ENCODE data around the gene LARP4.
"Not testable (repeated sequence)": the region's sequence is repeated elsewhere in the genome, so short reads cannot be mapped to it uniquely, and the experiment has no call there.

The LARP4 gene

GRCh38 chr12:50401500-50402081 is 906 bp downstream of the LARP4 start:
- DNase-seq (ENCODE audit: low spot score) = peak; percentile 41

- no peak for DNase-seq (ENCODE audit: low spot score)
Observed at GRCh38 chr12:50402264-50403000, 1.7 kb downstream of the LARP4 start.

DNA sequence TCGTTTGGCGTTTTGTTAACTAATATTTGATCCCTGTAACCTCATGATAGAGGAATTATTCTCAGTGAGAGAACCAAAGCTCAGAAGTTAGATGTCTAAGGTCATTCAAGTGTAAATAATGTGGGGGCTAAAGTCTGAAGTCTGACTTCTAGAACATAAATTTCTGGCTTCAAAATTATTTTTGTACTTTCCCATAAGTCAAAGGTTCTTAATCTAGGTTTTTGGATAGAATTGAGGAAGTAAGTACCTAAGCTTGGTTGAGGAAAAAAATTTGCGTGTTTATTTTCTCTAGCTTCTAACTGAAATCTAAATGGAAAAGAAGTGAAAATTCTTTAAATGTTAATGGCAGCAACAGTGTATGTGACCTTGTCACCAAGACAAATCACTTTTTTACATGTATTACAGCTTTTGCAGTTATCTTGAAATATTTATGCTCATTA is 2.3 kb downstream of the LARP4 start:
- DNase-seq (ENCODE audit: low spot score) = peak; percentile 18

DNA sequence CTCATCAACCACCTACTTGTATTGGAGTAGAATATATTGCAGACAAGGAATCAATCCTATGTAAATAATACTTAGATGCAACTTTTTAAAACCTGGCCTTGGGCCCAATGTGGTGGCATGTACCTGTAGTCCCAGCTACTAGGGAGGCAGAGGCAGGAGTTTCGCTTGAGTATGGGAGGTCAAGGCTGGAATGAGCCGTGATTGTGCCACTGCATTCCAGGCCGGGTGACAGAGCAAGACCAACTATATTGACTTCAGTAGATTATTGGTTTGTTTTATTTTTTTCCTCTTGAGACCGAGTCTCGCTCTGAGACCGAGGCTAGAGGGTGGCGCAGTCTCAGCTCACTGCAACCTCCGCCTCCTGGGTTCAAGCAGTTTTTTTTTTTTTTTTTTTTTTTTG is 3.6 kb downstream of the LARP4 start:
- DNase-seq (ENCODE audit: low spot score) = no peak

DNA sequence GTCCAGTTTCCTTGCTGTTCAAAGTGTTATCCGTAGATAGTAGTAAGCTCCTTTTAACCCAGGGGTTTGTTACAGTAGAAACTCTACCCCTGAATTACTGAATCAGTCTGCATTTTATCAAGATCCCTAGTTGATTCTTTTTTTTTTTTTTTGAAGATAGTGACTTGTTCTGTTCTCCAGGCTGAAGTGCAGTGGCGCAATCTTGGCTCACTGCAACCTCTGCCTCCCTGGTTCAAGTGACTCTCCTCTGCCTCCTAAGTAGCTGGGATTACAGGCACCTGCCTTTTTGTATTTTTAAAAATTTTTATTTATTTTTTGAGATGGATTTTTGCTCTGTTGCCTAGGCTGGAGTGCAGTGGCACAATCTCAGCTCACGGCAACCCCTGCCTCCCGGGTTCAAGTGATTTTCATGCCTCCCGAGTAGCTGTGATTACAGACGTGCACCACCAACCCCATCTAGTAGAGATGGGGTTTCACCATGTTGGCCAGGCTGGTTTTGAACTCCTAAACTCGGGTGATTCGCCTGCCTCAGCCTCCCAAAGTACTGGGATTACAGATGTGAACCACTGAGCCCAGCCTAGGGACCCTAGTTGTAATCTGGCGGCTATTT is 10.5 kb downstream of the LARP4 start:
- DNase-seq (ENCODE audit: low spot score) = no peak

DNA sequence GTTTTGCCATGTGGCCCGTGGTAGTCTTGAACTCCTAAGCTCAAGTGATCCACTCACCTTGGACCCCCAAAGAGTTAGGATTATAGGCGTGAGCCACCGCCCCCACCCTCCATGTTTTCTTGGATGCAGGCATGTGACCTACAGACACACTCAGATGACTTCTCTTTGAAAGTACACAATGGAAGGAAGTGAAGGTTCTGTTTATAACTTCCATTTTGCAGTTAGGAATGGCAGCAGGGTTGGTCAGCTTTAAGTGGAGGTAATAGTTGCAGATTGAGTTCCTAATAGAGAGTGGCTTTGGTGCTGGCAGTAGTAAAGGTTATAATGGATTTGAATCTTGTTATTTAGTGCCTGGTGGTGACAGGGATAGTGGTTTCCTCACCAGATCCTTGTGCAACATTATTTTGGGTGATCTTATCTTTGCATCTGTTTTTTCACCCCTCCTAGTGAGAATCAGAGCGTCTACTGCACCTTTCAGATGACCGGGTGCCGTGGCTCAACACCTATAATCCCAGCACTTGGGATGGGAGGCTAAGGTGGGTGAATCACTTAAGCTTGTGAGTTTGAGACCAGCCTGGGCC is 15.3 kb downstream of the LARP4 start:
- no peak for DNase-seq (ENCODE audit: low spot score)

GRCh38 chr12:50419112-50419909 is 18.6 kb downstream of the LARP4 start:
- DNase-seq (ENCODE audit: low spot score) = no peak

- DNase-seq (ENCODE audit: low spot score) = not testable (repeated sequence)
Observed at GRCh38 chr12:50422855-50423254, 22.2 kb downstream of the LARP4 start.

DNA sequence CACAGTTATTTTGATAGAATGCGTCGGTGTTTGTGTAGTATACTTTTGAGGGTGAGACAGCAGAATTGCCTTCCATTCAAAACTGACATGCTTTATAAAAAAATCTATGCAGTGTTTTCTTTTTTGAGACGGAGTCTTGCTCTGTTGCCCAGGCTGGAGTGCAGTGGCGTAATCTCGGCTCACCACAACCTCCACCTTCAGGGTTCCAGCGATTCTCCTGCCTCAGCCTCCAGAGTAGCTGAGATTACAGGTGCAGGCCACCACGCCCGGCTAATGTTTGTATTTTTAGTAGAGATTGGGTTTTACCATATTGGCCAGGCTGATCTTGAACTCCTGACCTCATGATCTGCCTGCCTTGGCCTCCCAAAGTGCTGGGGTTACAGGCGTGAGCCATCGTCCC is 22.7 kb downstream of the LARP4 start:
- not testable (repeated sequence) for DNase-seq (ENCODE audit: low spot score)

GRCh38 chr12:50425589-50426258 is 25.0 kb downstream of the LARP4 start:
- DNase-seq (ENCODE audit: low spot score) = no peak

GRCh38 chr12:50431656-50432055 is 31.0 kb downstream of the LARP4 start:
- not testable (repeated sequence) for DNase-seq (ENCODE audit: low spot score)

DNA sequence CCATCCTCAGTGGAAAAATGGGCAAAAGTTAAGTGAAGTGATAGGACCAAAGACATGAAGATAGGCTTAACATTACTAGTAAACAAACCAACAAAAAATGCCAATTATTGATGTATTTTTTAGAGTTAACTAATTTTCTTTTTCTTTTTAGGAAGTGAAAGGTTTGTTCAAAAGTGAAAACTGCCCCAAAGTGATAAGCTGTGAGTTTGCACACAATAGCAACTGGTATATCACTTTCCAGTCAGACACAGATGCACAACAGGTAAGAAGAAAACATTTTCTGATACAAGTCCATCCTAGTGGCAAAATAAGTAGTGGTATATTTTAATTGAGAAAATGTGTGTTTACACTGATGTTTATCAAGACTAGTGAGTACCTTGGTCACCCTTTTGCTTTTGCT is 39.6 kb downstream of the LARP4 start:
- DNase-seq (ENCODE audit: low spot score) = no peak

GRCh38 chr12:50441763-50442162 is 41.1 kb downstream of the LARP4 start:
- no peak for DNase-seq (ENCODE audit: low spot score)

- DNase-seq (ENCODE audit: low spot score) = no peak
Observed at GRCh38 chr12:50442178-50442908, 41.7 kb downstream of the LARP4 start.

GRCh38 chr12:50449671-50450070 is 49.0 kb downstream of the LARP4 start:
- not testable (repeated sequence) for DNase-seq (ENCODE audit: low spot score)

DNA sequence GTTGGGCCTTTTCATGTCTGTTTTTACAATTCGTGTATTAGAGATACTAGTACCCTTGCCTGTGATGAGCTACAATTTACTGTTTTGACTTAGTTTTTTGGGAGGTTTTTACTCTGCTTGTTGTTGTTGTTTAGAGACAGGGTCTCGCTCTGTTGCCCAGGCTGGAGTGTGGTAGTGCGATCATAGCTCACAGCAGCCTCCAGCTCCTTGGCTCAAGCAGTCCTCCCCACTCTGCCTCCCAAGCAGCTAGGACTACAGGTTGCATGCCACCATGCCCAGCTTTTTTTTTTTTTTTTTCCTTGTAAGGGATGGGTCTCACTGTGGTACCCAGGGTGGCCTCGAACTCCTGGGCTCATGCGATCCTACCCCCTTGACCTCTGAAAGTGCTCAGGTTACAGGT is 52.1 kb downstream of the LARP4 start:
- DNase-seq (ENCODE audit: low spot score) = no peak

DNA sequence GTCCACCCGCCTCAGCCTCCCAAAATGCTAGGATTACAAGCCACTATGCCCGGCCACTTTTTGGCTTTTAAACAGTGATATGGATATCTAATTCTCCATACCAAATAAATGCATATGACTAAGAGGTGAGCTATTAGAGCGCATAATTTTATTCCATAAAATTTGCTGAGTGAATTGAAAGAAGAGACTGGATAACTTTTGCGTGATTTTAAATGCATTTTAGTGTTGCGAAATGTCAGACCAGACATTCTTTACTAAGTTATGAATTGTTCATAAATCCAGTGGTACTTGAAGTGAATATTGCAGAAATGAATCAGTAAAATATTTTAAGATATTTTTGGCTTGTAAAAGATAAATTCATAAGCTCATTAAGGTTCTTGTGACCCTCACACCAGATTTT is 53.2 kb downstream of the LARP4 start:
- no peak for DNase-seq (ENCODE audit: low spot score)

- DNase-seq (ENCODE audit: low spot score) = no peak
Observed at GRCh38 chr12:50458606-50459005, 57.9 kb downstream of the LARP4 start.

GRCh38 chr12:50467439-50467838 is 66.8 kb downstream of the LARP4 start:
- no peak for DNase-seq (ENCODE audit: low spot score)

- no peak for DNase-seq (ENCODE audit: low spot score)
Observed at GRCh38 chr12:50477241-50477832, 76.7 kb downstream of the LARP4 start.

- no peak for DNase-seq (ENCODE audit: low spot score)
Observed at GRCh38 chr12:50482571-50482970, 81.9 kb downstream of the LARP4 start.
